Measurements from ENCODE around the gene OXSR1. TPM values are rescaled to one million over a fixed set of nuclear protein-coding genes. Genes with fewer than 3 reads are reported as not detected.
A peak's percentile ranks its signal among the peaks of the same experiment; 100 is the strongest.

The OXSR1 gene
- total RNA-seq, 6 experiments from 2014 or later: 12.0 to 20.3 (median 15.2) TPM

GRCh38 chr3:38122712-38123290 lies 42.5 kb upstream of the OXSR1 start:
- H3K9me3 ChIP-seq: no peaks in the 10 kb centered on the region
- DNase-seq (peak in 1 of 3 donors; percentile 5), ATAC-seq (no peak)
- H3K4me3 ChIP-seq: no peak overlapping the region
- peaks cover 0 to 75% (median 50%) of the 10 kb centered on the region in 4 donors for H3K36me3 ChIP-seq
- peak overlapping the region in 1 of 3 donors; percentile 16 for H3K27ac ChIP-seq
- 84% methylated on average over 7 of the region's 9 CpGs for WGBS (ENCODE audit: insufficient coverage, low coverage, low lambda C conversion rate, missing lambda C conversion rate)
- intact Hi-C loops (cut with DNase I): loop anchor here in 1 of 2 donors (10.0 kb wide), 1 partner anchor 352 kb away; no protein-coding TSS in a partner anchor
- no peaks in the 10 kb centered on the region for H3K27me3 ChIP-seq
- peaks cover 0 to 63% (median 31%) of the 10 kb centered on the region in 4 donors for H3K4me1 ChIP-seq
- TF ChIP-seq CTCF (IDR thresholded peaks at IDR 0.05) (no peak), POLR2A (IDR thresholded peaks at IDR 0.05) (no peak)

DNA sequence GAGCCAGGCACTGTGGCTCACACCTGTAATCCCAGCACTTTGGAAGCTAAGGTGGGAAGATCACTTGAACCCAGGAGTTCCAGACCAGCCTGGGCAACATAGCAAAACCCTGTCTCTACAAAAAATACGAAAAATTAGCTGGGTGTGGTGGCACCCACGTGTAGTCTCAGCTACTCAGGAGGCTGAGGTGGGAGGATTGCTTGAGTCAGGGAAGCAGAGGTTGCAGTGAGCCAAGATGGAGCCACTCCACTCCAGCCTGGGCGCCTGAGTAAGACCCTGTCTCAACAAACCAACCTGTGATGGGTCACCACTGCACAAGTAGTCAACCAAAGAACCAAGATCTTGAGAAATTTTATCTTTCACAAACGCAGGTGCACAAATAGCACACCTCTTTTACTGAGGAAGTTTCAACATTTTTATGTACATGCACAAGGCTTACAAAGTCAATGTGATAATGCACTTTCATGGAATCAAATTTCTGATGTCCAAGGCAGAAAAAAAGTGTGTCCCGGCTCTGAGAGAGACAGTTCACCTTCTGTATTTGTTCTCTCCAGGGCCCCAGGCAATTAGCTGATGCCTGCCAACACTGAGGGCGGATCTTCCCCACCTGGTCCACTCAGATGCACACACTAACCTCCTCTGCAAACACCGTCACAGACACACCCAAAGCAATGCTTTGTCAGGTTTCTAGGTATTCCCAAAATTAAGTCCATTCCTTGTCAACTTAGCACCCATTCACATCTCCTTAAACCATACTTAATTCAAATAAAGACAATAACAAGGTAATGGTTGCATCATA lies 40.8 kb upstream of the OXSR1 start:
- H3K36me3 ChIP-seq: peaks cover 0 to 89% (median 59%) of the 10 kb centered on the region in 4 donors
- intact Hi-C loops (cut with DNase I): loop anchor here in 1 of 2 donors (10.0 kb wide), 1 partner anchor 350 kb away; no protein-coding TSS in a partner anchor

DNA sequence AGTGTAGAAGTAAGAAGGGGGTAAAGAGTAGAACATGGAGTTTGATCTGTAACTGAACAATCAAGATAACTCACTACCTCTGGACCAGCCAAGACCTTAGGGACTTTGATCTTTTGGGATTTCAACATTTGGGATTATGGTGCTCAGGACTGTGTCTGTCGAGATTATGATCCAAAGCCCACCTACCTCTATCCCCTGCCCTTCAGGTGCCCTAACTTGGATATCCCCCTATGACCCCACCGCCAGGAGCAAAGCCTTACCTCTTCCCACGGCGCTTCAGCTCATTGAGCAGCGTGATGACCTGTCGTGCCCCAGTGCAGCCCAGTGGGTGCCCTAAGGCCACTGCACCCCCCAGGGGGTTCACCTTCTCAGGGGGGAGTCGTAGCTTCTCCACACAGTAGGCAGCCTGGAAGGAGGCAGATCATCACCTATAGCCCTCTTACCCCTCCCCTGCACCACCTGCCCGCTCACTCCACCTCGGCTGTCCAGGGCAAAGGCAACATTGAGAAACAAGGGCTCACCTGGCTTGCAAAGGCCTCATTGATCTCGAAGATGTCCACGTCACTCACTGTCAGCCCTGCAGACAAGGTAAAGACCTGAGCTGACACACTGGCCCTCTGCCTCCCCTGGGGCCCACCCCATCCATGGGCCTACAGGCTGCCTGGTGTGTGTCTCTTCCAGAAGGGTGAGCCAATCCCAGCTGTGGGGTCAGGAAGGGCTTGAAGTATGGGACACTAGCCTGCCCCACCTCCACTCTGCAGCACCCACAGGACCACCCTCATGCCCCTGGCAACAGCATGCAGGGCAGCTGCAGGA lies 39.8 kb upstream of the OXSR1 start:
- DNase-seq (peak; percentile 47 to 95 (median 90)), ATAC-seq (peak; percentile 70 to 78 (median 76))
- intact Hi-C loops (cut with DNase I): loop anchor here in 1 of 2 donors (10.0 kb wide), 1 partner anchor 349 kb away; no protein-coding TSS in a partner anchor
- no peaks in the 10 kb centered on the region for H3K27me3 ChIP-seq
- H3K9me3 ChIP-seq: no peaks in the 10 kb centered on the region
- H3K4me1 ChIP-seq: peaks cover 0 to 84% (median 42%) of the 10 kb centered on the region in 4 donors
- peaks cover 0 to 94% (median 60%) of the 10 kb centered on the region in 4 donors for H3K36me3 ChIP-seq
- WGBS (ENCODE audit: insufficient coverage, low coverage, low lambda C conversion rate, missing lambda C conversion rate): 44% methylated on average over 9 of the region's 11 CpGs
- H3K4me3 ChIP-seq: peak overlapping the region in 2 of 3 donors; percentile 27 to 28
- TF ChIP-seq POLR2A (IDR thresholded peaks at IDR 0.05): no peak
- TF ChIP-seq CTCF (IDR thresholded peaks at IDR 0.05): no peak
- H3K27ac ChIP-seq: peak overlapping the region in 2 of 3 donors; percentile 51 to 90

More for the DNA sequence above, 40.8 kb upstream of the OXSR1 start:
- H3K9me3 ChIP-seq: no peaks in the 10 kb centered on the region
- DNase-seq: peak; percentile 2 to 61 (median 52)
- H3K4me1 ChIP-seq: peaks cover 0 to 78% (median 37%) of the 10 kb centered on the region in 4 donors
- WGBS (ENCODE audit: insufficient coverage, low coverage, low lambda C conversion rate, missing lambda C conversion rate): 44% methylated on average over 6 of the region's 7 CpGs
- TF ChIP-seq POLR2A (IDR thresholded peaks at IDR 0.05) (no peak), CTCF (IDR thresholded peaks at IDR 0.05) (no peak)
- peak overlapping the region in 1 of 3 donors; percentile 90 for H3K27ac ChIP-seq
- H3K4me3 ChIP-seq: peak overlapping the region in 1 of 3 donors; percentile 27
- H3K27me3 ChIP-seq: no peaks in the 10 kb centered on the region
- peak in 1 of 4 donors; percentile 23 for ATAC-seq
